ENCODE data around the gene TMEM200C. TPM values are rescaled to one million over a fixed set of nuclear protein-coding genes. Genes with fewer than 3 reads are reported as not detected.

TMEM200C gene
- total RNA-seq (2014; rRNA removed; shearing (Covaris generic)) = 1.9 and 3.8 TPM in 2 replicates
- 0.04 and 0.36 TPM in 2 replicates for polyA plus RNA-seq (2014; cell fraction: nucleus; rRNA removed)

GRCh38 chr18:5895299-5895875, at the start of gene TMEM200C:
TMEM200C (minus strand) TSS chr18:5895522; CDS start chr18:5892063, 3,459 bp downstream.
- peak; percentile 26 for DNase-seq (ENCODE audit: extremely low read depth, low read depth)

GRCh38 chr18:5944448-5944847, 49.1 kb upstream of the TMEM200C start:
- DNase-seq (ENCODE audit: extremely low read depth, low read depth) = no peak

DNA sequence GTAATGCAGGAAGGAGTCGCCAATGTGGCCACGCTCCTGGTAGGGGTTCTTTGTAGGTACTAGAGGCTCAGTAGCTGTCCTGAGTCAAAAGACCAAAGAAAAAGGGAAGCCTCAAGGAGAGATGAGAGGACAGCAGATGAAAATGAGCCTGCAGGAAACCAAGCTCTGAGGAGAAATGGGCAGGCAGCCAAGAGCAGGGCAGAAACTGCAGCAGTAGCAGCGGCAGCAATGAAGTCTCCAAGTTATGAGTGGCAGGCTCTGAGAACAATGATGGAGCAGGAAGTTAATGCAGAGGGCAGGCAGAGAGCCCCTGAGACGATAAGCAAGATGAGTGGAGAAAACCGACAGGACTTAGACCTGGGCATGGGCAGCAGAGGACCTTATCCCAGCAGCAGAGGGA, 48.2 kb upstream of the TMEM200C start:
- DNase-seq (ENCODE audit: extremely low read depth, low read depth) = no peak

DNA sequence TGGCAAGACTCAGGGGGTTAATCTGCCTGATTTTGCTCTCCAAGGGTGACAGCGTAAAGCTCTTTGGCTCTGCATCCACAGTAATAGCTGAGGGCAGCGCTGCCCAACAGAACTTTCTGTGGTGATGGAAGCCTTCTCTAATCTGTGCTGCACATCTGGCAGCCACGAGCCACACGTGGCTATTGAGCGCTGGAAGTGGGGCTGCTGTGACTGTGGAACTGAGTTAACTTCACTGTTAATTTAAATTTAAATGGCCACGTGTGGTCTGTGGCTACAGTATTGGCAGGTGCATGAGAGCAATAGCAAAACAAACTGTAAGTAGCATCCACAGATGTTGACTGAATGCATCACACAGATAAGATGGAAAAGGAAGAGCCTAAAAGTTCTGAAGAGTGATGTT, 47.3 kb upstream of the TMEM200C start:
- DNase-seq (ENCODE audit: extremely low read depth, low read depth) = no peak

DNA sequence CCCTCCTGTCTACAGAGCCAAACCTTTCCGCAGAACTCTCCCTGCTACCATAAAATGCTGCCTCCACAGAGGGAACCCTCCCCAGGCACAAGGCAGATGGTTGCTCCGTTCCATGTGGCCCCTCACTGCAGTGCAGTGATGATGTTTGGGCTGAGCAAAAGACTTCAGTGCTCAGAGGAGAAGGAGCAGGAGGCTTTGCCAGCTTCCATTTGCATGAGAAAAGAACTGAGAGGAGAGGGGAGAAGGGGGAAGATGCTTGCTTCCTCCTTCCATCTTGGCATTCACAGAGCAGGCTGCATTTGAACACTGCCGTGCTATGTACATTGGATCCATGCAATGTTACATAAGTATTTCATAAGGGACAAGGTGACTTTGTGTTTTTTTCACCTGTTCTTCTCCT, 46.6 kb upstream of the TMEM200C start:
- DNase-seq (ENCODE audit: extremely low read depth, low read depth) = no peak

DNA sequence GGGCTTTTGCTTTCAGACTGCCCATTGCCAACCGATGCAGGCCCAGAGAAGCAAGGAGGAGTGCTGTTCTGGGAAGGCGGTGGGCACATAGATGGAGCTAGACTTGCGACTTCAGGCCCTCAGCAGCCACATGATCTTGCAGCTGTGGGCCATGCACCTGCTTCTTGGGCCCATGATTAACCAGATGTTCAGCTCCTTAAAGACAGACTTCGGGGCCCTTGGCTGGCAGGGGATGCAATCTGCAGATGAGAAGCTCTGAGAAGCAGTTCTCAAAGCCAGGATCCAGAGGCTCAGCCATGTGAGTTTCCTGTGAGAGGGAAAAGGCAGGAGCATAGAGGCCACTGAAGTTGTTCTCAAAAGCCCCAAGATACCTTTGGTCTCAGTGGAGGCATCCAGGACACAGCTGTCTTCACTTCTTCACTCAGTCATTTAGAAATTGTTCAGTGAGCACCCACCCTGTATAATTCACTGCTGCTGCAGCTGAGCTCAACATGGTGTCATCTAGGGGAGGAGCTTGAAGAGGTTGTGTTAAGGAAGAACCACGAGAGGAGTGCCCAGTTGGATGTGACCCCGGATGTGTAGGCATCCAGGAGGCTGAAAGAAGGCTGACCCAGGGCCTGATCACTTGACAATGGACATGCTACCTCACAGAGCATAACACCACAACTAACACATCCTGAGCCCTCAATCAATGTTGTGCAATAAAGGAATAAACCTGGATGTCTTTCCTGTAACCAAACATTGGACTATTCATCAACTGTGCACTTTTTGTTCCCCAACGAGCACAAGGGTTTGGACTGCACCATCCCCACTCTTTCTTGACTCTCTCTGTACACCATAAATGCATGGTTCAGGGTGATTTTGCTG, 44.7 kb upstream of the TMEM200C start:
- no peak for DNase-seq (ENCODE audit: extremely low read depth, low read depth)

GRCh38 chr18:5937795-5938194, 42.5 kb upstream of the TMEM200C start:
- DNase-seq (ENCODE audit: extremely low read depth, low read depth) = no peak

DNA sequence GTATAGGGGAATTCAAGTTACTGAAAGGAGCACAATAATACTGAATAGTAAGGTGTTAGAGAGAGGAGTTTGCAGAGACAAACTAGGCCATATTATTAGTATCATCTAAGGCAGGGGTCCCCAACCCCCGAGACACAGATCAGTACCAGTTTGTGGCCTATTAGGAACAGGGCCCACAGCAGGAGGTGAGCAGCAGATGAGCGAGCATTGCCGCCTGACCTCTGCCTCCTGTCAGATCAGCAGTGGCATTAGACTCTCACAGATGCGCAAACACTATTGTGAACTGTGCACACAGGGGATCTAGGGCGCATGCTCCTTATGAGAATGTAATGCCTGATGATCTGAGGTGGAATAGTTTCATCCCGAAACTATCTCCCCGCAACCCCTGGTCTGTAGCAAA, 41.8 kb upstream of the TMEM200C start:
- DNase-seq (ENCODE audit: extremely low read depth, low read depth) = no peak

- no peak for DNase-seq (ENCODE audit: extremely low read depth, low read depth)
These were observed 35.5 kb upstream of the TMEM200C start for GRCh38 chr18:5930789-5931188.

DNA sequence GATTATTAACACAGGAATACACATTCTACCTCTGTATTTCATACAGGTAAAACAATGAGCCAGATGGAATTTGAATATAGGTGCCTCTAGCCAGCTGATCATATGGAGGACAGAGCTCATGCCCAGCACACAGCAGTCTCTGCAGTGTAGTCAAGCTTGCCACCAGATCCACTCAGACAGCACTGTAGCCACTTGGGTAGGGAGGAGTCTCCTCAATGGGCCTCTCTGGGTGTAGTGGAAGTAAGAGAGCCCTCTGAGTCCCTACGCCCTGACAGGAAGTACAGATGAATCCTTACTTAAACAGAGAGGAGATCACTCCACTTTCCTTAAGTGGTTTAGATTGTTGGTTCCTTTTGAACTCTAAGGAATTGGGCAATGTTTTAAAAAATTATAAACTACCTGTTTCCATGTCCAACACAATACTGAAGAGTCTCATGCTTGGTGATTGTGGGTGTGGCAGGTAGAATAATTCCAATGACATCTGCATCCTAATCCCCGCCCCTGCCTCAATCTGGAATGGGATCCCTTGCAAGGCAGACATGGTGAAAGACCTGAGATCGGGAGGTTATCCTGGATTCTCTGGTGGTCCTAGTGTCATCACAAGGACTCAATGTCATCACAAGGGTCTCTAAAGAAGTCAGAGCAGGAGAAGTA, 23.0 kb upstream of the TMEM200C start:
- DNase-seq (ENCODE audit: extremely low read depth, low read depth) = no peak

- DNase-seq (ENCODE audit: extremely low read depth, low read depth) = no peak
These were observed 19.6 kb upstream of the TMEM200C start for GRCh38 chr18:5914951-5915350.

DNA sequence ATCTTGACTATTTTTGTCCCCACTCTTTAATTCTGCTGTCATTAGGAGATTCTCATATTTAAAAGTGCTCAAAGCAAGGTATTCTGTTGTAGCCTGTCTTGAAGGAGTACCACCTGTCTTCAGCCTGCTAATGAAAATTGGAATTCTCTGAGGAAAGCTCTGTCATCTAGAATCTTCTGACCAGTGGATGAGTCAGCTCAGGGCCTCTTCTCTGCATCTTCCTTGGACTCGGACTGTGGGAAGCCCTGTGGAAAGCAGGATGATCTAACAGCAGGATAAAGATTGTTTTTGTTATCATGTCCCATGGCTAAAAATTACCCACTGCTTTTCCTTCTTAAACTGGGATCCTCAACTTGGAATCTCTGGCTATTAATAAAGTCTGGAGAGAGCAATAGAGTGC, 18.7 kb upstream of the TMEM200C start:
- DNase-seq (ENCODE audit: extremely low read depth, low read depth) = no peak

GRCh38 chr18:5912566-5912965, 17.2 kb upstream of the TMEM200C start:
- no peak for DNase-seq (ENCODE audit: extremely low read depth, low read depth)

- no peak for DNase-seq (ENCODE audit: extremely low read depth, low read depth)
These were observed 13.8 kb upstream of the TMEM200C start for GRCh38 chr18:5909125-5909524.

GRCh38 chr18:5903386-5903785, 8.1 kb upstream of the TMEM200C start:
- DNase-seq (ENCODE audit: extremely low read depth, low read depth) = no peak

GRCh38 chr18:5900262-5900661, 4.9 kb upstream of the TMEM200C start:
- DNase-seq (ENCODE audit: extremely low read depth, low read depth) = peak; percentile 75

DNA sequence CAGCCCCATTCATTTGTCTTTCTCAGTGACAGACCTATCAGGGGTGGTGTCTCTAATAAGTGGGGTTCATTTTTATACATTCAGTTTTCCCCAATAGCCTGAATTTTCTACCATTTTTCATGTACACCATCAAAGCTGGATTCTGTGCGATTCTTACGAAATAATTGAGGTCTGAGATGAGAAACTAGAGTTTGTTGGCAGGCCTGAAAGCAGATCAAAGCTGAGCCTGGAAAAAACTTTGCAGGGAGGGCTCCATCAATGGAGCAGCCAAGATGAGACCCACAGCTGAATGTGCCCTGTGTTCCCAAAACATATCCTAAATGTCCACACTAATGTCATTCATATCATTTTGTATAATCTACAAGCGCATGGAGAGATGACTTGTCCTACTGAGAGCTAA, 4.5 kb upstream of the TMEM200C start:
- DNase-seq (ENCODE audit: extremely low read depth, low read depth) = no peak

GRCh38 chr18:5895876-5896740, 786 bp upstream of the TMEM200C start:
- peak; percentile 24 for DNase-seq (ENCODE audit: extremely low read depth, low read depth)

DNA sequence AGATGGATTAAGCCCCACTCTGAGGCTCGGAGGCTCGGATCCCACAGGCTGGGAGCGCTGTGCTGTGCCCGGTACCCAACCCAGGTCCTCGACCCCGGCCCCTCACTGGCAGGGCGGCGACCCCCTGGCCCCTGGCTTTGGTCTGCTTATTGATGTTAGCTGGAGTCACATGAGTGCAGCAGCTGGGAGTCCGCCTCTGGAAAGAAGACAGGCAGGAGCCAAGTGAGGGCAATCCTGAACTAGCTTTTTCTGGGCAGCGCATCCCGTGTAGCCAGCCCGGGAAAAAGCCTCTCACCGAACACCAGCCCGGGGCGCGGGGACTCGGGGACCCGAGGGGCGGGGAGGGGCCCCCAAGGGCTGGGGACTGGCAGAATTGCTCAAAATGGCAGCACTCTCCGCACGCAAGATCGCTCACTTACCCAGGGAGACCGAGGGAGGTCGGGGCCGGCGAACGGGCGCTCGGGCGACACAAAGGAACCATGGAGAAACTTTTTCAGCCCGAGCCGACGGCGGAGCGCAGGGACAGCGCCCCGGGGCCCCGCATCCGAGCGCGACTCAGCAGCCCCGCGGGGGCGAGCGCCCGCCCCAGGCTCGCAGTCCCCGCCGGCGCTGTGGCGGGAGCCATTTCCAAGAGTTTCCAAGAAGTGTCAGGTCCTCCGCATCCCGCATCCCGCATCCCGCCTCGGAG, 567 bp downstream of the TMEM200C start:
- no peak for DNase-seq (ENCODE audit: extremely low read depth, low read depth)

DNA sequence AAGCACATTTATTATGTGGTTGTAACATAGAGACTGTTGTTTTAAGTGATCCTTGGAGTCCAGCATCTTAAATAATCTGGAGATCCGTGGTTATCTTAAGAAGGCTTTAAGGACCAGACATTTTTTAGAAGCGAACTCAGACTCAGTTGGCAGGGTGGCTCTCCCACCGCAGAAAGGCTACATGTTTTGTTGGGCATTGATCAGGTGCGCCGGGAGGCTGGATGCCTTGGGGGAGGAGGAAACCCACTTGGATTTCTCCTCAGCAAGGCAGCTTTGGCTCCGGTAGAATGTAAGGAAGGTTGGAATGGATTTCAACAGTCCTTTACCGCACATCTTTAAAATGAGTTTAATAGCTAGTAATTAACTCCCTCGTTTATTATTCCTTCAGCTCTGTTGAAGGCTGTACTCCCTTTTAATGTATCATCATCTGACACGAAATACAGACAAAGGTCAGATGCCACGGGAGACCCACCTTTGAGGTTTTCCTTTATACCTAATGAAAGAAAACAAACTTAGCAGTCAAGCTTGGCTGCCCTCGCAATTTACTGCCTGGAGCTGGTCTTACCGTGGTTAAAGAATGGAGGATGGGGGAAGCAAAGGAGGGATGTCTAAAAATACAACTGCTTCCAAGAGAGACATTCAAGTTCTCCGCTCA, 1.2 kb downstream of the TMEM200C start:
- DNase-seq (ENCODE audit: extremely low read depth, low read depth) = no peak

All from NCI-H460 (cell line).